Body of pancreas (tissue), 4 donors: ENCODE data around the gene SLC20A1. TPM values are rescaled to one million over a fixed set of nuclear protein-coding genes. Genes with fewer than 3 reads are reported as not detected.

ENCODE experiments used
- ATAC-seq: fragments of 150-250 bp; one replicate; pipeline ENCODE4 v1.9.1; 2016
- DNase-seq, 4 donors: peaks; one replicate each; pipeline ENCODE4 v3.0.0-alpha.2; 2019
- H3K27ac ChIP-seq, 4 donors: fragments of 200-600 bp; sonication (generic); 1 replicate in 3 of 4; 2 replicates in 1 of 4; pipeline versions ENCODE4 v1.5.1 to v1.6.1; 2016 to 2019; ENCODE audit warnings: mild to moderate bottlenecking in 1 of 4, mixed read lengths in 1 of 4, moderate library complexity in 1 of 4
- H3K27me3 ChIP-seq, 2 donors: fragments of 200-600 bp; sonication (generic); one replicate each; pipeline ENCODE4 v1.6.0; 2016; ENCODE audit warnings: mild to moderate bottlenecking in 1 of 2
- H3K36me3 ChIP-seq, 2 donors: fragments of 200-600 bp; sonication (generic); replicated peaks in 1 of 2; 2 replicates each; pipeline ENCODE4 v1.5.1; 2016; ENCODE audit warnings: low read depth in 2 of 2; ENCODE audit not compliant: insufficient read depth in 1 of 2
- H3K4me1 ChIP-seq: fragments of 200-600 bp; sonication (generic); one replicate; pipeline ENCODE4 v1.6.0; 2016
- H3K4me3 ChIP-seq, 2 donors: fragments of 200-600 bp; sonication (generic); 1 replicate in 1 of 2; 2 replicates in 1 of 2; pipeline ENCODE4 v1.5.1; 2016 to 2019
- H3K9me3 ChIP-seq, 3 donors: fragments of 200-600 bp; sonication (generic); 1 replicate in 2 of 3; 2 replicates in 1 of 3; pipeline ENCODE4 v1.5.1; 2016
- POLR2A ChIP-seq, 3 donors: fragments of 450-650 bp; IDR thresholded peaks; one replicate each; pipeline ENCODE4 v1.6.1; 2016; ENCODE audit warnings: antibody characterized with exemption in 3 of 3, mild to moderate bottlenecking in 2 of 3
- WGBS, 2 donors: methylation state at CpG; one replicate each; pipeline ENCODE4 v1.1.5; 2017; 5-methylcytosine and 5-hydroxymethylcytosine counted together
- intact Hi-C: fragments of 100-400 bp; cut with DNase I; formaldehyde crosslinking; loops from one replicate; pipeline ENCODE4 v1.15.1; 2023
- total RNA-seq, 2 donors: library from RNA; depleted of rRNA; stranded (reverse); fragments of >200 nt; gene quantifications; one replicate each; pipeline ENCODE4 v1.1.0, GENCODE V29; 2016
- TF ChIP-seq, protein P1 (sequence below), 7 experiments: fragments of 450-650 bp in 4 of 7; fragments of 200-600 bp in 3 of 7; sonication (generic) in 3 of 7; IDR thresholded peaks; one replicate each; pipeline ENCODE4 v1.5.1; 2016 to 2019; ENCODE audit warnings: antibody characterized with exemption in 7 of 7

Gene SLC20A1
- total RNA-seq, 2 donors from 2014 or later, result 20.5 to 50.1 TPM

DNA sequence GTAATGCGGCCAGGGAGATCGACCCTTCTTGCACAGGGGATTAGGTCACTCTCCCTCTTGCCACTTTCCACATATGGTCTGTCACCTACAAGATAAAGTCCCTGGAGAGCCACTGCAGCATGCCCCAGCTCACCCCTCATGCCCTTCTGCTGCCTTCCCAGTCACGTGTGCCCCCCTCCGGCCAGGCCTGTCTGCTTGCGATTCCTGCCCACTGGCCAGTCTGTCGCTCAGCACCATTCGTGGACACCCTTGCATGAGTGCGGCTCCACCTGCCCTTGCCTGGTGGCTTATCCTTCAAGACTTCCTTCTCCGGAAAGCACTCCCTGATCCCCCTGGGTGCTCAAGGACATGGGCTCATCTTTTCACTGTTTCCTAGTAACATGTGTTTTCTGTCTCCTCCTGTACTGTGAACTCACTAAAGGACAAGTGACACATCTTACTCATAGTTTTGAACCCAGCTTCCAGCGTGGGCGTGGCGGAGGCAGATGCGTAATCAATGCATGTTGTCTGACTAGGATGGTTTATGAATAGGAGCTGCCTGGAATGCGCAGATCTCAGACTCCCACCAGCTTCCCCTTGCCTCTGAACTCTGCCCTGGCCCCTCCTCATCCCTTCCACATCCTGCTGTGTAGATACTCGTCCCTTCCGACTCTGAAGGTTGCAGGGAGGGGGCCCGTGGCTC, 67.3 kb downstream of the SLC20A1 start:
- Histone ChIP-seq H3K9me3 (no peaks in the 10 kb centered on the region), H3K27ac (no peak overlapping the region), H3K4me1 (no peaks in the 10 kb centered on the region), H3K27me3 (no peaks in the 10 kb centered on the region), H3K4me3 (no peak overlapping the region), H3K36me3 (no peaks in the 10 kb centered on the region)
- WGBS, 2 donors, result 64% methylated on average over 17 of the region's 17 CpGs
- intact Hi-C loops, result no loop called here
- DNase-seq, result no peak
- no peak for ATAC-seq
- TF ChIP-seq, protein P1, sequence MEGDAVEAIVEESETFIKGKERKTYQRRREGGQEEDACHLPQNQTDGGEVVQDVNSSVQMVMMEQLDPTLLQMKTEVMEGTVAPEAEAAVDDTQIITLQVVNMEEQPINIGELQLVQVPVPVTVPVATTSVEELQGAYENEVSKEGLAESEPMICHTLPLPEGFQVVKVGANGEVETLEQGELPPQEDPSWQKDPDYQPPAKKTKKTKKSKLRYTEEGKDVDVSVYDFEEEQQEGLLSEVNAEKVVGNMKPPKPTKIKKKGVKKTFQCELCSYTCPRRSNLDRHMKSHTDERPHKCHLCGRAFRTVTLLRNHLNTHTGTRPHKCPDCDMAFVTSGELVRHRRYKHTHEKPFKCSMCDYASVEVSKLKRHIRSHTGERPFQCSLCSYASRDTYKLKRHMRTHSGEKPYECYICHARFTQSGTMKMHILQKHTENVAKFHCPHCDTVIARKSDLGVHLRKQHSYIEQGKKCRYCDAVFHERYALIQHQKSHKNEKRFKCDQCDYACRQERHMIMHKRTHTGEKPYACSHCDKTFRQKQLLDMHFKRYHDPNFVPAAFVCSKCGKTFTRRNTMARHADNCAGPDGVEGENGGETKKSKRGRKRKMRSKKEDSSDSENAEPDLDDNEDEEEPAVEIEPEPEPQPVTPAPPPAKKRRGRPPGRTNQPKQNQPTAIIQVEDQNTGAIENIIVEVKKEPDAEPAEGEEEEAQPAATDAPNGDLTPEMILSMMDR (IDR thresholded peaks at IDR 0.05), result no peak
- TF ChIP-seq POLR2A (IDR thresholded peaks at IDR 0.05), result no peak

Other genes with a start within 250 kb of the SLC20A1 start
- 10 to 100 TPM; 19.7 to 22.7 TPM for gene RGPD8, start 212.3 kb upstream of the SLC20A1 start, total RNA-seq
- 10 to 100 TPM in 1 of 2 donors, 1 to 10 TPM in 1; 7.8 to 18.1 TPM for gene TTL, start 163.8 kb upstream of the SLC20A1 start, total RNA-seq
- 10 to 100 TPM; 10.6 to 31.6 TPM for gene POLR1B, start 103.5 kb upstream of the SLC20A1 start, total RNA-seq
- gene CHCHD5, start 61.3 kb upstream of the SLC20A1 start, total RNA-seq, result 10 to 100 TPM; 16.8 to 23.6 TPM
- not detected for gene NT5DC4, start 75.1 kb downstream of the SLC20A1 start, total RNA-seq
- under 1 TPM in 1 of 2 donors, not detected in 1; under 0.01 TPM for gene CKAP2L, start 118.7 kb downstream of the SLC20A1 start, total RNA-seq
- not detected for gene IL1A, start 138.6 kb downstream of the SLC20A1 start, total RNA-seq
- gene IL1B, start 190.8 kb downstream of the SLC20A1 start, total RNA-seq, result 1 to 10 TPM; 1.3 to 2.6 TPM